Fibroblast of skin of left quadriceps (primary cell): Measurements from ENCODE around the gene GCNT1.

Experiments used
- DNase-seq, 2 experiments: peaks; one replicate each; pipeline ENCODE4 v3.0.0-alpha.2; 2013; ENCODE audit warnings: low read depth in 2 of 2

GCNT1 gene

GRCh38 chr9:76534026-76534425, 75.0 kb downstream of the GCNT1 start:
- peak; percentile 47 to 49 for DNase-seq

DNA sequence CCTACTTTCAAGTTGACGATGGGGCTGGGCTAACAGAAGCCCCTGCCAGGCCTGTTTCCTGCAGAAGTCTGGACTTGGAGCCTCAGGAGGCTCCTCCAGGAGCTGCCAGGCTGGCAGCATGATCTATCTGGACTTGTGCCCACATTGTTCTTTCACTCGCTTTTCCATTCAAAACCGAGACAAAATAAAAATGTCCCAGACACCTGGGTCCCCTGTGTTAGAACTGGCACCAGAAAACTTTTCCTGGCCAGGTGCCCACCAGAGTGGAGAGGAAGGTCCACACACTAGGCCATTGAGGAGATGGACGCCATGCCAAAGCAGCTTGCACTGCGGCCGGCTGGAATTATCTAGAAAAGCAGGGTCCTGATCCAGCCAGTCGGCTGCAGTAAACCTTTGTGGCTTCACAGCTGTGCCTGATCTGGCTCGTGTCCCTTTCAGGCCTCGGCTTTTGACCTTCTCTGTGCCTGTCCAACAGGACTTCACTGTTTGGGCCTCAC, 78.2 kb downstream of the GCNT1 start:
- DNase-seq = no peak

GRCh38 chr9:76539180-76539579, 80.2 kb downstream of the GCNT1 start:
- DNase-seq = no peak

DNA sequence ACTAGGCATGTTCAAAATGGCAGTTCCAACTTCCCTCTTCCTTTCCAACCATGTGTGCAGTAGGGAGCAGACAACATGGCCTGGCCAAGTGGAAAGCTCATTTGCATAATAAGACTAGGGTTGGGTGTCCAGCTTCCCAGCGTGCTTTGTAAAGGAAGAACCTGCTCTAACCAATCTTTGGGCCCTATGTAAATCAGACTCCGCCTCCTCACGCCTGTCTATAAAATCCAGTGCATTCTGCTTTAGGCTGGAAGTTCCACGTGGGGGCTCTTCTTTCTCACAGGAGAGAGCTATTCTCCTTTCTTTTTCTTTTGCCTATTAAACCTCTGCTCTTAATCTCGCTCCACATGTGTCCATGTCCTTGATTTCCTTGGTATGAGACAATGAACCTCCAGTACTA, 83.4 kb downstream of the GCNT1 start:
- DNase-seq = no peak

GRCh38 chr9:76545191-76545590, 86.2 kb downstream of the GCNT1 start:
- no peak for DNase-seq

DNA sequence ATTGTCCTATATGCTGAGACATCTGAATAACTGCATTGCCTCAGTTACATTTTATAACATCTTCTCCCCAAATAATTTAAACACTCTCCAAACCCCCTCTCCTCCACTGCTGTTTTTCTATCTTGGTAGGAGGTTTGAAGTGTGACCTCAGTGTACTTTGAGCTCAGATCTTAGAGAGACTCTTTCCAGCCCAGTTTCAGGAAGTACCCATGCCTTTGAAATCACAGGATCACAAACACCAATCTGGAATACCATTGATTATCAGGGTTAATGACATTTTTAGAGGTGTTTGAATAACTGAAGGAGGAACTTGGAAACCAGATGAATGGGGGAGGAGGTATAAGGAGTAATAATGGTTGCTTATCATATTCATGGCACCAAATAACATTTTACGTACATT, 93.2 kb downstream of the GCNT1 start:
- DNase-seq = no peak

GRCh38 chr9:76552751-76553455, 93.9 kb downstream of the GCNT1 start:
- no peak for DNase-seq

DNA sequence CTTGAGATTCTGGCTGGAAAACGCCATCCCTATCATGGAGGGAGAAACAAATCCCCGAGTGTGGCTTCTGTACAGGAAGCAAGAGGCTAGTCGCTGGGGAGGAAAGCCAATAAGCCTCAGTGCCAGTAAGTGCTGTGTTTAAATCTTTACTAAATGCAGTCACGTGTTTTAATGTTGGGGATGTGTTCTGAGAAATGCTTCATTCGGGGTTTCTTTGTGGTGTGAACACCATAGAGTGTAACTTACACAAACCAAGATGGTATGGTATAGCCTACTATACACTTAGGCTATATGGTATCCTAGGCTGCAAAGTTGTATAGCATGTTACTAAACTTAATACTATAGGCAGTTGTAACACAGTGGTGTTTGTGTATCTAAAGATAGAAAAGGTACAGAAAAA, 94.7 kb downstream of the GCNT1 start:
- DNase-seq = no peak
